Smooth muscle cell (in vitro differentiated cells): ENCODE results near the gene SLC39A9. TPM values are rescaled to one million over a fixed set of nuclear protein-coding genes. Genes with fewer than 3 reads are reported as not detected.

Experiments
- DNase-seq: peaks from one replicate; lab custom pipeline; 2025; ENCODE audit not compliant: unreplicated experiment; lab: John Stamatoyannopoulos, UW
- H2AFZ ChIP-seq: fragments of 200-600 bp; sonication (generic); 2 replicates; pipeline ENCODE4 v1.6.0; 2016; ENCODE audit warnings: antibody characterized with exemption, low read depth, mild to moderate bottlenecking
- H3F3A ChIP-seq: fragments of 200-600 bp; sonication (generic); 2 replicates; pipeline ENCODE4 v1.6.0; 2017; ENCODE audit warnings: antibody characterized with exemption, low read depth
- H3K27ac ChIP-seq: fragments of 200-600 bp; sonication (generic); 2 replicates; pipeline ENCODE4 v1.5.1; 2016; ENCODE audit warnings: low read depth, mild to moderate bottlenecking
- H3K27me3 ChIP-seq: fragments of 200-600 bp; sonication (generic); 2 replicates; pipeline ENCODE4 v1.6.1; 2016; ENCODE audit warnings: low read depth, mild to moderate bottlenecking
- H3K36me3 ChIP-seq: fragments of 200-600 bp; sonication (generic); 2 replicates; pipeline ENCODE4 v1.5.1; 2016; ENCODE audit warnings: low read depth
- H3K4me1 ChIP-seq: fragments of 200-600 bp; sonication (generic); 2 replicates; pipeline ENCODE4 v1.5.1; 2016; ENCODE audit warnings: low read depth
- H3K4me2 ChIP-seq: fragments of 200-600 bp; sonication (generic); 2 replicates; pipeline ENCODE4 v1.6.0; 2016; ENCODE audit warnings: mild to moderate bottlenecking
- H3K4me3 ChIP-seq: fragments of 200-600 bp; sonication (generic); 2 replicates; pipeline ENCODE4 v1.5.1; 2016; ENCODE audit warnings: mild to moderate bottlenecking
- H3K79me2 ChIP-seq: fragments of 200-600 bp; sonication (generic); 2 replicates; pipeline ENCODE4 v1.6.0; 2016; ENCODE audit warnings: low read depth, mild to moderate bottlenecking
- H3K9ac ChIP-seq: fragments of 200-600 bp; sonication (generic); 2 replicates; pipeline ENCODE4 v1.6.0; 2016; ENCODE audit warnings: low read depth
- H3K9me3 ChIP-seq: fragments of 200-600 bp; sonication (generic); replicated peaks from 2 replicates; pipeline ENCODE4 v1.5.1; 2016; ENCODE audit warnings: low read depth
- H4K20me1 ChIP-seq: fragments of 200-600 bp; sonication (generic); 2 replicates; pipeline ENCODE4 v1.6.0; 2016; ENCODE audit warnings: low read depth
- CTCF ChIP-seq: fragments of 200-600 bp; sonication (generic); IDR thresholded peaks from 2 replicates; pipeline ENCODE4 v1.5.1; 2017; ENCODE audit warnings: borderline replicate concordance, mild to moderate bottlenecking, antibody characterized with exemption; ENCODE audit not compliant: insufficient read depth, poor library complexity, severe bottlenecking
- WGBS: methylation state at CpG from one replicate; pipeline ENCODE4 v1.1.7; 2016; ENCODE audit warnings: low lambda C conversion rate; 5-methylcytosine and 5-hydroxymethylcytosine counted together
- polyA plus RNA-seq: library from polyadenylated mRNA; unstranded; fragments of >200 nt; fragmentation: Nextera tagmentation; extraction: Ambion mirVana; gene quantifications from 2 replicates; pipeline ENCODE4 v1.2.1, GENCODE V29; 2016
- total RNA-seq: library from RNA; depleted of rRNA; stranded (reverse); fragments of >200 nt; gene quantifications from 2 replicates; pipeline ENCODE4 v1.2.3, GENCODE V29; 2014

SLC39A9 gene
- total and polyA plus RNA-seq, 2 experiments from 2014 or later: 42.8 to 106 TPM

GRCh38 chr14:69505338-69506240 is 107.1 kb downstream of the SLC39A9 start:
- Histone ChIP-seq H2AFZ (no peak overlapping the region), H3K9me3 (no peaks in the 10 kb centered on the region), H3K4me1 (no peaks in the 10 kb centered on the region), H3K4me3 (no peak overlapping the region), H3K4me2 (no peak overlapping the region), H3F3A (no peaks in the 10 kb centered on the region), H3K36me3 (no peaks in the 10 kb centered on the region), H4K20me1 (no peaks in the 10 kb centered on the region), H3K79me2 (no peaks in the 10 kb centered on the region), H3K27me3 (no peaks in the 10 kb centered on the region), H3K27ac (no peak overlapping the region), H3K9ac (no peak overlapping the region)
- no peak for TF ChIP-seq CTCF
- WGBS: 72% methylated on average over 8 of the region's 8 CpGs
- DNase-seq: no peak

- 74% methylated on average over 1 of the region's 1 CpG for WGBS
- TF ChIP-seq CTCF: no peak
Measured at GRCh38 chr14:69506241-69506595, 107.7 kb downstream of the SLC39A9 start.

More at GRCh38 chr14:69506241-69506595, 107.7 kb downstream of the SLC39A9 start:
- H3K27me3 ChIP-seq: no peaks in the 10 kb centered on the region
- no peaks in the 10 kb centered on the region for H3K36me3 ChIP-seq
- no peak overlapping the region for H3K4me3 ChIP-seq
- H3K79me2 ChIP-seq: no peaks in the 10 kb centered on the region
- no peaks in the 10 kb centered on the region for H3F3A ChIP-seq
- H4K20me1 ChIP-seq: no peaks in the 10 kb centered on the region
- H3K4me2 ChIP-seq: no peak overlapping the region
- H3K9ac ChIP-seq: no peak overlapping the region
- no peak overlapping the region for H2AFZ ChIP-seq
- no peak overlapping the region for H3K27ac ChIP-seq
- no peaks in the 10 kb centered on the region for H3K4me1 ChIP-seq
- DNase-seq: no peak
- H3K9me3 ChIP-seq: no peaks in the 10 kb centered on the region

Other genes with a start within 250 kb of the SLC39A9 start
- gene DCAF5, start 245.6 kb upstream of the SLC39A9 start, total RNA-seq: 22.2 and 23.0 TPM in 2 replicates
- gene DCAF5, start 245.6 kb upstream of the SLC39A9 start, polyA plus RNA-seq: 45.4 and 47.4 TPM in 2 replicates
- 12.0 and 29.5 TPM in 2 replicates for gene EXD2, start 207.2 kb upstream of the SLC39A9 start, total RNA-seq
- gene EXD2, start 207.2 kb upstream of the SLC39A9 start, polyA plus RNA-seq: 12.1 and 12.5 TPM in 2 replicates
- gene GALNT16, start 138.5 kb upstream of the SLC39A9 start, total RNA-seq: 0.04 and 4.7 TPM in 2 replicates
- gene GALNT16, start 138.5 kb upstream of the SLC39A9 start, polyA plus RNA-seq: 0.54 and 0.58 TPM in 2 replicates
- 109 and 118 TPM in 2 replicates for gene ERH, start 393 bp upstream of the SLC39A9 start, total RNA-seq
- 184 and 208 TPM in 2 replicates for gene ERH, start 393 bp upstream of the SLC39A9 start, polyA plus RNA-seq
- gene PLEKHD1, start 86.0 kb downstream of the SLC39A9 start, total RNA-seq: 0.04 TPM in 1 of 2 replicates, not detected in the other
- 0.03 and 0.05 TPM in 2 replicates for gene PLEKHD1, start 86.0 kb downstream of the SLC39A9 start, polyA plus RNA-seq
- not detected in 2 replicates for gene CCDC177, start 176.2 kb downstream of the SLC39A9 start, total RNA-seq
- gene CCDC177, start 176.2 kb downstream of the SLC39A9 start, polyA plus RNA-seq: not detected in 2 replicates
- 20.3 and 25.9 TPM in 2 replicates for gene SUSD6, start 212.9 kb downstream of the SLC39A9 start, total RNA-seq
- gene SUSD6, start 212.9 kb downstream of the SLC39A9 start, polyA plus RNA-seq: 14.4 and 15.8 TPM in 2 replicates